GM19467 (cell line): ENCODE data around the gene RTCB.
"Not testable (repeated sequence)": the region's sequence is repeated elsewhere in the genome, so short reads cannot be mapped to it uniquely, and the experiment has no call there.

Source experiments
- ATAC-seq: cut with Tn5 transposase; IDR thresholded peaks from one replicate; pipeline ENCODE4 v1.9.1; 2021; ENCODE audit warnings: mild to moderate bottlenecking, moderate library complexity; ENCODE audit not compliant: unreplicated experiment

RTCB gene

GRCh38 chr22:32395107-32395506, 16.9 kb downstream of the RTCB start:
- no peak for ATAC-seq

- no peak for ATAC-seq
These were observed 22.4 kb downstream of the RTCB start for GRCh38 chr22:32389685-32390084.

GRCh38 chr22:32385681-32386080, 26.4 kb downstream of the RTCB start:
- no peak for ATAC-seq

GRCh38 chr22:32380991-32381390, 31.1 kb downstream of the RTCB start:
- ATAC-seq, result no peak

GRCh38 chr22:32378707-32379272, 33.3 kb downstream of the RTCB start:
- no peak for ATAC-seq

GRCh38 chr22:32376681-32377080, 35.4 kb downstream of the RTCB start:
- ATAC-seq, result no peak

GRCh38 chr22:32375678-32376450, 36.2 kb downstream of the RTCB start:
- ATAC-seq, result no peak

- no peak for ATAC-seq
These were observed 47.8 kb downstream of the RTCB start for GRCh38 chr22:32364210-32364609.

- no peak for ATAC-seq
These were observed 50.8 kb downstream of the RTCB start for GRCh38 chr22:32361257-32361656.

GRCh38 chr22:32360096-32360495, 52.0 kb downstream of the RTCB start:
- not testable (repeated sequence) for ATAC-seq

GRCh38 chr22:32357567-32357966, 54.5 kb downstream of the RTCB start, which contains the start of gene RFPL3:
TSS of gene RFPL3 (plus strand) at chr22:32357867. CDS start at chr22:32358072, 205 bp downstream.
- ATAC-seq, result not testable (repeated sequence)

- ATAC-seq, result no peak
These were observed 56.3 kb downstream of the RTCB start for GRCh38 chr22:32355760-32356159.

- ATAC-seq, result no peak
These were observed 57.4 kb downstream of the RTCB start for GRCh38 chr22:32354360-32355351.

GRCh38 chr22:32353840-32354239, 58.2 kb downstream of the RTCB start:
- ATAC-seq, result no peak

- ATAC-seq, result no peak
These were observed 58.8 kb downstream of the RTCB start for GRCh38 chr22:32353292-32353691.

- ATAC-seq, result no peak
These were observed 59.4 kb downstream of the RTCB start for GRCh38 chr22:32352681-32353080.

GRCh38 chr22:32351875-32352274, 60.2 kb downstream of the RTCB start:
- not testable (repeated sequence) for ATAC-seq

GRCh38 chr22:32348031-32348611, 63.9 kb downstream of the RTCB start:
- no peak for ATAC-seq

- ATAC-seq, result no peak
These were observed 68.1 kb downstream of the RTCB start for GRCh38 chr22:32343941-32344340.

- no peak for ATAC-seq
These were observed 69.1 kb downstream of the RTCB start for GRCh38 chr22:32342977-32343376.
